AG20443 (cell line): Measurements from ENCODE around the gene ERCC3.
"Not testable (repeated sequence)": the region's sequence is repeated elsewhere in the genome, so short reads cannot be mapped to it uniquely, and the experiment has no call there.

Source experiments
- DNase-seq: peaks from one replicate; pipeline ENCODE4 v3.0.0; 2012; ENCODE audit warnings: low spot score, mixed read lengths

The ERCC3 gene

DNA sequence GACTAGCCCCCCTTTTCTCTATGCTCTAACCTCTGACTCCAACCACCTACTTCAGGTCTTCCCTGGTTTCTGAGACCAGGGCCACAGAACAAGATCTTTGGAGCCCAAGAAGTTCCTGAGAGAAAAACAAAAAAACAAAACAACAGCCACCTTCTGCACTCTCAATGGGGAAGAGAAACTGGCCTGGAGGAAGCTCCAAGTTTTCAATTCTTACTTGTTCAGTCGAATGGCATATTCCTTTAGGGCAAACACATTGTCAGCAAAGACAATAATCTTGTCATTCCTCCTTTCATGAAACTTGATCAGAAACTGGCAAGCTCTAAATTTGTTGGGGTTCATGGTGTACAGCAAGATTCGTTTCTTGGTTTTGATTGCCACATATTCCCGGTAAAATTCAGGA, 15.0 kb downstream of the ERCC3 start:
- DNase-seq, result no peak

DNA sequence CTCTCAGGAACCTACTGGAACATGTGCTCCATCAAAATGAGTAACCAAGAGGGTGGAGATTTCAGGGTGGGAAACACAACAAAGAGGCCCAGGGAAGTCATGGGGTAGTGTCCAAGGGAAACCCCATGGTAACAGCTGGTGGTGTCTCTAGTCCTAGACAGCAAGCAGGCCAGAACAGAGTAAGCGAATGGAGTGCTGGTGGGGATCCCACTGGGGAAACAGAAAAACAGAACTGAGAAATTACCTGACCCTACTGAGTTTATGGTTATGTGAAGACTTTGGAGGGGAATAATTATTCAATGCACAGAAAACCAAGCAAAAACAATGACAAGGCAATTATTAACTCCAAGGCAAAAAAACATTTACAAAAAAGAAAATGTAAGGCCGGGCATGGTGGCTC, 16.9 kb downstream of the ERCC3 start:
- no peak for DNase-seq

DNA sequence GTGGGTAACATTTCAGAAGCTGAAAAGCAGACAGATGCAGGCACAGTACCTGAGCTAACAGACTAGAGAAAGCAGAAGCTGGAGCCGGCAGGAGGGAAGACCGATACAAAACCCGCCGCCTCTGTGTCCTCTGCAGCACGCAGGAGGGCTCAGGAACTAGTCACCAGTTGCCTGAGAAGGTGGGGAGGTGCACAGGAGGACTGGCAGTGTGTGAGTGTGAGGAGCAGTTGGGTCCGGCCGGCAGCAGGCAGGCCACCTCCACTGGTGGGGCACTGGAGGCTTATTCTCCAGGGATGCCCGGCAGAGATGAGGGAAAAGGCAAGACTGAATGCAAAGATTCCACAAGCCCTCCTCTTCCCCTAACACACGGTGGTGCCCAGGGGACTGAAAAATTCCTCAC, 18.2 kb downstream of the ERCC3 start:
- no peak for DNase-seq

DNA sequence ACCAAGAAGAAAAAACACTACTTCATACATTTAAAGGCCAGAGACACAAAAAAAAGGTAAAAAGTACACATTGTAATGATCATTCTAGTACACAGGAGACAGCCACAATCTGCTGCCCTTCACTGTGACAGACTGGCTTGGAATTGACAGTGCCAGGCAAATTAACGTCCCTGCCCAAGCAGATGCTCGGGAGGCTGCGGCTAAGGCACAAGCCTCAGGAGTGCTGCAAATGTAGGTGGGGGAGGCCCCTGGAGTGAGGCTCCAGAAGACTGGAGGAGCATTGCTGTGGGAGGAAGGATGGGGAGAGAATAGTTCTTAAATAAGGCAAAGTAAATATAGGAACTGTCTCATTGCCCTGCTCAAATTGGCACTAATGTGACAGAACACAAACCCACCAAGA, 18.6 kb downstream of the ERCC3 start:
- no peak for DNase-seq

DNA sequence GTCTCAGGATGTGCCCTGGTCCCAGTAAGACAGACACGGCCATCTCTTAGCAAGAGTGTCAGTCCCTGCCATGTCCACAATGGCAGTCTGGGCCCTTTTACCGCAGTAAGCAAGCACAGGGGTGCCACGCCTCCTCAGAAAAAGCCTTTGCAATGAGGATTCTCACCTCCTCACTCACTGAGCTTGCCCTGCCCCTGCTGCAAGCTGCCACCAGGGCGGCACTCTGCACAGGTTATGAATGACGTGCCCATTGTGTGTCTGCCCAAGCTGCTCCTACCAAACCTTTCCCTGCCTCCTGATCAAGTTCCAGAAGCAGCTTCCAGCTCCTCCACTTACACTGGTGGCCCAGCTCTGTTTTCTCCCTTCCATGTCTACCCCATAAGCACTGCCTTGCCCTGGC, 23.3 kb downstream of the ERCC3 start:
- DNase-seq, result no peak

DNA sequence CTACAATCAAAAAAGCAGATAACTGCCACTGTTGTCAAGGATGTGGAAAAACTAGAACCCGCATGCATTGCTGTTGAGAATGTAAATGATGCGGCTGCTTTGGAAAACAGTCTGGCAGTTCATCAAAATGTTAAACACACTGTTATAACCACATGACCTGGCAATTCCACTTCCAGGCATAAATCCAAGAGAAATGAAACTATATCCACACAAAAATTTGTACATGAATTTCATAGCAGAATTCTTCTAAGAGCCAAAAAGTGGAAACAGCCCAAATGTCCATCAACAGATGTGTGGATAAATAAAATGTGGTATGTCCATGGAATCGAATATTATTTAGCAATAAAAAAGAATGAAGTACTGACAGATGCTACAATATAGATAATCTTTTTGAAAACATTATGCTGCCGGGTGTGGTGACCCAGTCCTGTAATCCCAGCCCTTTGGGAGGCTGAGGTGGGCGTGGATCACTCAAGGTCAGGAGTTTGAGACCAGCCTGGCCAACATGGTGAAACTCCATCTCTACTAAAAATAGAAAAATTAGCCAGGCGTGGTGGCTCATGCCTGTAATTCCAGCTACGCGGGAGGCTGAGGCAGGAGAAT, 32.0 kb downstream of the ERCC3 start:
- no peak for DNase-seq

DNA sequence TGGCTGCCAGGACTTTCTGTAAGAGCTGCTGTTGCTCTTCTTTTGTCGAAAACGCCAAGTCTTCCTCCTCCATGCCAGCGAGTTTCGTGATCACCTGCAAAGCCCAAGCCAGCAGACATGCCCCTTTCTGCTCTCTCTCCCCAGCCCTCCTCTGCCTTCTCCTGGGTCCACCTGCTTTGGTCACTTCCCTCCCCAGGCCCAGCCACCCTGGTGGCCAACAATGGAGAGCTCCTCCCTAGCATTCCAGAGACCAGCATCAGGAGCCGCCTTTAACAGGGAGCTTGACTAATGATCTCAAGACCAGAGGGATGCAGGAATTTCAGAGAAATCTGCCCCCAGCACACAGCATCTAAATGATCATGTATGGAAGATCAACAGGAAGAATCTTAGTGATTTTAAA, 34.6 kb downstream of the ERCC3 start:
- no peak for DNase-seq

DNA sequence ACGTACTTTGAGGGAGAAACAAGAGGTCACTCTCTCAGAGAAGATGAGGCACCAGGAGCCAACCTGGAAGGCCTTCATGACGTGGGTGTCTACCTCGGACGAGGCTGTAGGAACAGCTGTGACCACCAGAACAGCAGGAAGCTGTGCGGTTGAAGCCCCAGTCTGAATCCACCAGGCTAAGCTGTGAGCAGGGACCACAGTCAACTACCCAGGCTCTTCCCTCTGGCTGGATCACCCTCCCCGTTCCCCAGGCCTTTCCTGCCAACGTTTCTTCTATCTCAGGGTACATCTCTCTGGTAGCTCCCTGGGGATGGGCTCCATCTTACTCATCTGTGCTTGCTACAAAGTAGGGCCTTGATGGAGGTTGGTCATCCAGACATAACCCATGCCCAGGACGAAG, 37.1 kb downstream of the ERCC3 start:
- DNase-seq, result no peak

DNA sequence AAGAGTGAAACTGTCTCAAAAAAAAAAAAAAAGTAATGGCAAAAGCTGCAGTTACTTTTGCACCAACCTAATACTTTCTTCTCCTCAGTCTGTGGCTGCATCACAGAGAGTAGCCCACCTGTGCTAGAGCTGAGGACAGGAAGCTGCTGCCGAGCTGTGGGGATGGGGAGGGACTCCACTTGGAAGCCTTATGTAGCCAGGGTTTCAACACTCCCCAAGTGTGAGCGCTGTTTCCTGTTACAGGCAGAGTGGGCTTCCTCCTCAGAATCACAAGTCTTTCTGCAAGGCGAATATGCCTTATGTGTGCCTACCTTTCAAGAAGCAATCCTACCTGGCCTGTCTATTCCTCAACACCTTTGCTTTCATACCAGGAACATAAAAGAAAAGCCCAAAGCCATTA, 37.6 kb downstream of the ERCC3 start:
- no peak for DNase-seq

DNA sequence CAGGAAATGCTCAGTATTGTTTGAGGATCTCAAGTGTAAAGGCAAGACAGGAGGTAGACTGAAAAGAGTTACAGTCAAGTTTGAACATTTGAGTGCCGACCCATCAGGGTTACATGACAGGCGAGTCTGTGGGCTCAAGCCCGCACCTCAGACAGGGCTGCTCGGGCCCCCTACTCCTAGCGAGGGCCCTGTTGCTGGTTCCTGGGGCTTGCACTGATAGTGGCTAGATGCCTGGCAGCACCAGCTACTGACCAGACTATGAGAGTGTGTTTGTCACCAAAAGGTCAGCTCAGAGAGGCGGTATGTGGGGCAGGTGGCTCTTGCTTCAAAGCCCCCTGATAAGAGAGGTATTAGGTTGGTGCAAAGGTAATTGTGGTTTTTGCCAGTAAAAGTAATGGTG, 38.2 kb downstream of the ERCC3 start:
- DNase-seq, result no peak

DNA sequence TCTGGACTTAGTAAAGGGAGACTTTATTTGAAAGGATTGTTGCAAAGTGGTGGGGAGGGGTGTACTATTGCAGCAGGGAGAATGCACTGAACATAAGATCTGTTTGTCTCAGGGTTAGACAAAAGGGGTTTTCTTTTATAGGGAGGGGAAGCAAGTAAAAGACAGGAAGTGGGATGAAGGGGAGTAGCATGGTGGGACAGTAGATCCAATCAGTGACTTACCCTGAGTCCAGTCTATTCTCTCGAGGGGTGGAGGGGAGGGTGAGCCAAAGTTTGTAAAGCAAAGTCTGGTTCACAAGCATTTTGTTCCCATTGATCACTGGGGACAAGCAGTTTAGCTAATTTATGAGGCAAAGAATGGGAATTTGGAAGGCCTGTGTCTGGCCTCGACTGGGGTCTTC, 38.8 kb downstream of the ERCC3 start:
- DNase-seq, result no peak

DNA sequence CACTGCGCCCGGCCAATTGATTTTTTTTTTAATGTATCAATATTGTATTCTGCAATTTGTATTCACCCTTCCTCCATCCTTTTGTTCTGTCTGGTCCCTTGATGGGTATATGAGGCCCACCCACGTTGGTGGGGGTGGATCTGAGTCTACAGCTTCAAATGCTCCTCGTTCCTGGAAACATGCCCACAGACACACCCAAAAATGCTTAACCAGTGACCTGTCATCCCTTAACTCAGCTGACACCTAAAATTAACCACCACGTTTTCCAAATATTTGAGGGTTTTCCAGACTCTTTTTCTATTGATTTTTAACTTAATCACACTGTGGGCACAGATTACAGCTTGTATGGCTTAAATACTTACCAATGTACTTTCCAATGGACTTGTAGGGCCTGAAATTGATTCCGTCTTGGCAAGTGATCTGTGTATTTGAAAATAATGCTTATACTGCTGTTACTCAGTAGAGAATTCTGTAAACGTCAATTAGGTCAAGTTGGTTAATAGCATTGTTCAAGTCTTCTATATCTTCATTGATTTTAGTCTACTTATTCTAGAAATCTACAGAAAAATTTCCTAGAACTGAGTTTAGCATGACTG, 39.5 kb downstream of the ERCC3 start:
- peak; percentile 62 for DNase-seq

DNA sequence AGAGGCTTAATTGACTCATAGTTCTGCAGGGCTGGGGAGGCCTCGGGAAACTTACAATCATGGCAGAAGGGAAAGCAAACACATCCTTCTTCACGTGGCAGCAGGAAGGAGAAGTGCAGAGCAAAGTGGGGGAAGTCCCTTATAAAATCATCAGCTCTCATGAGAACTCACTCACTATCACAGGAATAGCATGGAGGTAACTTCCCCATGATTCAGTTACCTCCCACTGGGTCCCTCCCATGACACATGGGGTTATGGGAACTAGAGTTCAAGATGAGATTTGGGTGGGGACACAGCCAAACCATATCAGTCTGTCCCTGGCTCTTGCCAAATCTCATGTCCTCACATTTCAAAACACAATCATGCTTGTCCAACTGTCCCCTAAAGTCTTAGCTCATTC, 52.8 kb downstream of the ERCC3 start:
- DNase-seq, result not testable (repeated sequence)

DNA sequence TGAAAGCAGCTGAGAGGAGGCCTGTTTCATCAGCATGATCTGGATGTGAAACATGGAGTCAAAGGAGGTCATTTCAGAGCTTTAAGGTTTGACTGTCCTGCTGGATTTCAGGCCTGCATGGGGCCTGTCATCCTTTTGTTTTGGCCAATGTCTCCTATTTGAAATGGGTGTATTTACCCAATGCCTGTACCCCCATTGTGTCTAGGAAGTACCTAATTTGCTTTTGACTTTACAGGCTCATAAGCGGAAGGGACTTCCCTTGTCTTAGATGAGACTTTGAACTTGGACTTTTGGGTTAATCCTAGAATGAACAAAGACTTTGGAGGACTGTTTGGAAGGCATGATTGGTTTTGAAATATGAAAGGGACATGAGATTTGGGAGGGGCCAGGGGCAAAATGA, 54.5 kb downstream of the ERCC3 start:
- DNase-seq, result no peak

DNA sequence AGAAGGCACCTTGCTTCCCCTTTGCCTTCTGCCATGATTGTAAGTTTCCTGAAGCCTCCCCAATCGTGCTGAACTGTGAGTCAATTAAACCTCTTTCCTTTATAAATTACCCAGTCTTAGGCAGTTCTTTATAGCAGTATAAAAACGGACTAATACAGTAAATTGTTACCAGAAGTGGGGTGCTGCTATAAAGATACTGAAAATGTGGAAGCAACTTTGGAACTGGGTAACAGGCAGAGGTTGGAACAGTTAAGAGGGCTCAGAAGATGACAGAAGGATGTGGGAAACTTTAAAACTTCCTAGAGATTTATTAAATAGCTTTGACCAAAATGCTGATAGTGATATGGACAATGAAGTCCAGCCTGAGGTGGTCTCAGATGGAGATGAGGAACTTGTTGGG, 56.2 kb downstream of the ERCC3 start:
- DNase-seq, result not testable (repeated sequence)

DNA sequence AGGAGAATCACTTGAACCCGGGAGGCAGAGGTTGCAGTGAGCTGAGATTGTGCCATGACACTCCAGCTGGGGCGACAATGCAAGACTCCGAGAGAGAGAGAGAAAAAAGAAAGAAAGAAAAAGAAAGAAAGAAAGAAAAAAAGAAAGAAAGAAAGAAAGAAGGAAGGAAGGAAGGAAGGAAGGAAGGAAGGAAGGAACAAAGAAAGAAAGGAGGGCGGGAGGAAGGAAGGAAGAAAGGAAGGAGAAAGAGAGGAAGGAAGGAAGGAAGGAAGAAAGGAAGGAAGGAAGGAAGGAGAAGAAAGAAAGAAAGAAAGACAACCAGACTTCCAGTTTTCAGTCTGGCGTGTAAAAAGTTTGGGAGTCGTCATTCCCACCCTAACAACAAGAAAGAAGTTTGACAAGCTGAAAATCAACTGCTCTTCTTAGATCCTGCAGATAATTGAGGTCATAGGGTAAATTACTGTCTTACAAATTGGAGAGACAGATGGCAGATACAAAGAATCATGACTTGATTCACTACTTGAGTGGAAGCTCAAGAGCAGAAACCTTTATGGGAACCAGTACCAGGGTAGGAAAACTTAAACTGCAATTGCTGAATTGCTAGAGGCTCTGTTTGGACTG, 58.8 kb downstream of the ERCC3 start:
- no peak for DNase-seq

DNA sequence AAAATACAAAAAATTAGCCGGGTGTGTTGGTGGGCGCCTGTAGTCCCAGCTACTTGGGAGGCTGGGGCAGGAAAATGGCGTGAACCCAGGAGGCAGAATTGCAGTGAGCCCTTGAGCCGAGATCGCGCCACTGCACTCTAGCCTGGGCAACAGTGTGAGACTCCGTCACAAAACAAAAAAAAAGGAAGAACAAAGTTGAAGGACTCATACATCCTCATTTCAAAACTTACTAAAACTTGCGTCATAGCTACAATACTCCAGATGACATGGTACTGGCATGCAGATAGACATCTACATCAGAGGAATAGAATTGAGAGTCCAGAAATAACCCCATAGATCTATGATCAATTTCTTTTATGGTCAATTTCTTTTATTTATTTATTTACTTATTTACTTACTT, 60.2 kb downstream of the ERCC3 start:
- DNase-seq, result no peak

DNA sequence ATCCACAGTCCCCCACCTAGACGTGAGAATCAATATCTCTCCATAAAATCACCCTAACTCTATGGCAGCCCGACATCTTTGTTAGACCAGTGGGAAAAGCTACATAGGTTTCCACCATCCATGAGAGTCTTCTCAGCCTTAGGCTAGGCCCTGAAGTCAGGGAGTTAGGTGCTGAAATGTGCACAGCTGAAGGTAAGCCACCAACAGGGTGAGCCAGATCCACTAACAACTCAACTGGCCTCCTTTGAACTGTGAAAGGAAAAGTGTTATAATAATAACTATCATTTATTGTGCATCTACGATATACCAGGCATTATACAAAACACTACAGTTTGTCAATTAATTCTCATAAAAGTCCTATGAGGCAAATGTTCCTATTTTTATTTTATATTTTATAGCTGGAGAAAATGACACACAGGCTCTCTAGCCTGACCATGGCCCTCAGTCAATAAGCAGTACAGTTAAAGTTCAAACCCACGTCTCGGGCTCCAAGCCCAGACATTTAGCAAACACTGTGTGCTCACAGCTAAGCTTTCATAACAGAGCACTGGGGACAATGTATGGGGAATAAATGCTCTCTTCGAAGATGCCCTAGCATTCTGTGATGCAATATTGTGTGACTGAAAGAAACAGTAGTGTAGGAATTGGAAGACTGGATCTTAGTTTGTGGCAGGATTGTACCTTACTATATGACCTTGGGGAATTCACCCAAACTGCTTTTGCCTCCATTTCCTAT, 62.6 kb downstream of the ERCC3 start:
- DNase-seq, result no peak

DNA sequence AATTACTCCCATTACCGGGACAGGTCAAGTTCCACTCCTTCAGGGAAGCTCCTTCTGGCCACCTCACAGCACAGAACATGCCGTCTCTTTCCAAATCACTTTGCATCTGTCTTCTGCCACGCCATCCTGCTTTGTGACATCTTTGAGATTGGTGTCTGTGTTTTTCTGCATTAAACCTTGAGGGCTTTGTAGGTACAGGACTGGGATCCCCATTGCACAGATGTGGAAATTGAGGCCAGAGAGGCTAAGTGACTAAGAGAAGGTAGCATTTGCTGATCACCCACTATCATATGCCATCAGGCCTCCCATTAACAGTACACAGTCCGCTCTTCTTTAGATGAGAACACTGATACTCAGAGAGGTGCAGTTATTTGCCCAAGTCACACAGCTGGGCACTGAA, 64.4 kb downstream of the ERCC3 start:
- no peak for DNase-seq

DNA sequence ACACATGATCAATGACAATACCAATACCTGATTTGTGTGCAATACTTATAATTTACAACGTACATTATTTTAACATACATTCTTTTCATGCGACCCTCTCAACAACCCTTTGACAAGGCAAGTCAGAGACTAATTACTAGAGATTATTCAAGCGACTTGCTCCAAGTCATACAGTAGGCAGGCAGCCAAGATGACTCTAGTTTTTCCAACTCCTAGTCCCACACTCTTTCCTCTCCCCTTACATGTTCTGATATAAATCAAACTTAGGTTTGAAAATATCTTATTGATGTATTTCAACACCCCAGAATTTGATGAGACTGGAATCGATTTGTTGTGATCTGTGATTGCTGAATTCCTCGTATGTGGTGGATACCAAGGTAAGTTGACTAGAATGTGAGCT, 65.8 kb downstream of the ERCC3 start:
- peak; percentile 19 for DNase-seq

DNA sequence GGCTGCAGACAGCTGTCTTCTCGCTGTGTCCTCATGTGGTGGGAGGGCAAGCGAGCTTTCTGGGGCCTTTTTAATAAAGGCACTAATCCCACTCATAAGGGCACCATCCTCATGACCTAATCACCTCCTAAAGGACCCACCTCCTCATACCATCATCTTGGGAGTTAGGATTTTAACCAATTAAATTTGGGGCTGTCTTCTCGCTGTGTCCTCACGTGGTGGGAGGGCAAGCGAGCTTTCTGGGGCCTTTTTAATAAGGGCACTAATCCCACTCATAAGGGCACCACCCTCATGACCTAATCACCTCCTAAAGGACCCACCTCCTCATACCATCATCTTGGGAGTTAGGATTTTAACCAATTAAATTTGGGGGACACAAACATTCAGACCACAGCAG, 66.7 kb downstream of the ERCC3 start:
- not testable (repeated sequence) for DNase-seq

DNA sequence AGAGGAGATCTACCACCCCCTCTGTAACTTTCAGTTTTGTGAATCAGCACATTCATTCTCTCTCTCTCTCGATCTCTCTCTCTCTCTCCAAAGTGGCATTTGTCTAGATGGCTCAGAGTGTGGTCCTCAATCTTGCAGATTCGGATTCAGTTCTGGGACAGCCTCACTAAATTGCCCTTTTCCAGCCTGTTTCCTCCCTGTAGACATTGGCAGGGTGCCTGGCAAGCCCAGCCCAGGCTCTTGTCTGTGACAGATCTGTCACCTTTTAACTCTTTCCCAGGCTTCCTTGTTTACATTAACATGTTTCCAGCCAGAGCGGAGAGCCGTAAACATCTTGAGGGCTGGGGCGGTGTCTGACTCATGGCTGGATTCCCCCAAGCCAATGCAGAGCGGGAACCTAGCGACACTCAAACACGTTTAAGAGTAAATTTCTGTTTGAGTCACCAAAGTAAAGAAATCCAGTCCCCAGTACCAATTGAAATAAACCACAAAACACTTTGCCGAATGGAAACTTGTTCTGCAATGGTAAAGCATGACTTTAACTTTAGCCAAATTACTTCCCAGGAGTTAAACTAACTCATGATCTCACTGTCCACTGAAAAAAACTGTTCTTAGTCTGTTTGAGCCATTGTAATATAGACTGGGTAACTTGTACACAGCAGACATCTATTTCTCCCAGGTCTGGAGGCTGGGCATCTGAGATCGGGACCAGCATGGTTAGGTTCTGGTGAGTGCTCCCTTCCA, 67.3 kb downstream of the ERCC3 start:
- DNase-seq, result peak; percentile 75

DNA sequence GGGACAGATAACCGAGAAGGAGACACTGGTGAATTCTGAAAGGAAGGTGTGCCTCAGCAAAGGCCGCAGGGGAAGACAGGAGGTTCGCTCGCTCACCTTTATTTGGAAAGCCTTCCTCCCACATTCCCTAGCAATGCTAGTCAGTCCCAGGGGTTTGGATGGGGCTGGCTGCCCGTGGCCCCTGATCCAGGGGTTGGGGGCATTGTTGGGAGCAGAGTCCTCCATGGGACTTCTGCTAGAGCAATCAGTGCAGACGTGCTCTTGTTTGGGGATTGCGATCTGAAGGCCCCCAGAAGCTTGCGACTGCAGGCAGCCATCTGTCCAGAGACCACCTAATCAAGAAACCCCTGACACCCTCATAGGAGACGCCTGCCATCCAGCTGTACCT, 67.8 kb downstream of the ERCC3 start:
- no peak for DNase-seq
